HG02588 (cell line): Measurements from ENCODE around the gene PAWR.

Experiments used
- ATAC-seq: cut with Tn5 transposase; IDR thresholded peaks from one replicate; pipeline ENCODE4 v1.9.1; 2021; ENCODE audit warnings: mild to moderate bottlenecking, moderate library complexity; ENCODE audit not compliant: unreplicated experiment

Gene PAWR, protein sequence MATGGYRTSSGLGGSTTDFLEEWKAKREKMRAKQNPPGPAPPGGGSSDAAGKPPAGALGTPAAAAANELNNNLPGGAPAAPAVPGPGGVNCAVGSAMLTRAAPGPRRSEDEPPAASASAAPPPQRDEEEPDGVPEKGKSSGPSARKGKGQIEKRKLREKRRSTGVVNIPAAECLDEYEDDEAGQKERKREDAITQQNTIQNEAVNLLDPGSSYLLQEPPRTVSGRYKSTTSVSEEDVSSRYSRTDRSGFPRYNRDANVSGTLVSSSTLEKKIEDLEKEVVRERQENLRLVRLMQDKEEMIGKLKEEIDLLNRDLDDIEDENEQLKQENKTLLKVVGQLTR

DNA sequence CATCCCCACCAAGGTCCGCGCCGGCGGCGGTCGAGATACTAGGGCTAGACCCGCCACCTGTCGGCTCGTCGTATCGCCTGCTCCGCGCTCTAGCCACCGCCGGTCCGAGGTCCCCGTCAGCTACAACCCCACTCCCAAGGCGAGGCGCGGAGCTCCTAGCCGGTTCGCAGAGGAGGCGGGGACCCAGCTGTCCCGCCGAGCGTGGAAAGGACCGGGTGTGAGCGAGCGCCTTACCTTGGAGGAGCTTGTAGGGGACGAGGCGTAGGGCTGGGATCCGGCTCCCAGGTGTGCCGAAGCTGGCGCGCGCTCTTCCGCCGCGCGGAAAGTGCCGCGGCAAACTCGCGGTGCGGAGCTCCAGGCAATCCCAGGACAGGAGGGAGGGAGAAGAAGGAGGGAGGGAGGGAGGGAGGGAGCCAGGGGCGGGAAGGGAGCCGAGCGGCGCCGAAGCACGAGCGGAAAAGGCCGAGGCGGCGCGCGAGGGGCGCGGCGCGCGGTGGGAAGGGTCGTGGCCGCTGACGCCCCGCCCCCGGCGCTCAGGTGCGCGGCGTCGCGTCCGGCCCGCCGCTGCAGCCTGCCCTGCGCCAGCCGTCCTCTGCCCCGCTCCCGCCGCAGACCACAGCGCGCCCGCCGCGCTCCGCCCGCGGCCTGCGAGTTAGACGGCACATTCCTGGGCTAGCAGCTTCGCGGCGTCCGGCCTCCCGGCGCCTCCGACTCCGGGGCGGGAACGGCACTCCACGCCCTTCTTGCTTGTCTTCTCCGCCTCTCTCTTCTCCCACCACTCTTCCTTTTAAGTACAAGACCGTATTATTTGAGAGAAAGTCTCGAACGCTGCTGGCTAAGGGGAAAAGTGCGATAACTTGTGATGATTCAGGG, at the start of gene PAWR:
Gene PAWR, minus strand, starts transcription at position 327 of the 873 bp plus-strand sequence. CDS start 720 bp downstream, outside the sequence.
- ATAC-seq, result peak; percentile 56

GRCh38 chr12:79737875-79738718, 47.3 kb upstream of the PAWR start:
- peak; percentile 79 for ATAC-seq

- ATAC-seq, result no peak
Measured at GRCh38 chr12:79732638-79733037, 41.9 kb upstream of the PAWR start.

GRCh38 chr12:79725987-79726386, 35.2 kb upstream of the PAWR start:
- ATAC-seq, result no peak

DNA sequence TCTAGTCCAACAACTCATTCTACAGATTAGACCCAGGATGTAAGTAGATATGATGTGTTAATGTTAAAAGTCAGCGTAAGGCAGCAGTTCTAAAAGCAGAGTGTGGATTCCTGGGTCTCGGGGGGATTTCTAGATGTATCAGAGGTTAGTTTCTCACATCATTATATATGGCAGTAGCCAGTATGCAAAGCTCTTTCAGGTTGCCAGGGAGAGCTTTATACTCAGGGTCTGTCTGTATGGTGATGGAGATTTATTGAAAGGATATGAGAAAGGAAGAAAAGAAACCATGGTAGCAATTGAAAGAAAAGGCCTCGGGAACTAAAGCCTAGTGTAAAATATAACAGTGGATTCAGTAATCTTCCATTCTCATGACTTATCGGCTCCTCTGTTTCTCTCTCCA, 26.2 kb upstream of the PAWR start:
- no peak for ATAC-seq

DNA sequence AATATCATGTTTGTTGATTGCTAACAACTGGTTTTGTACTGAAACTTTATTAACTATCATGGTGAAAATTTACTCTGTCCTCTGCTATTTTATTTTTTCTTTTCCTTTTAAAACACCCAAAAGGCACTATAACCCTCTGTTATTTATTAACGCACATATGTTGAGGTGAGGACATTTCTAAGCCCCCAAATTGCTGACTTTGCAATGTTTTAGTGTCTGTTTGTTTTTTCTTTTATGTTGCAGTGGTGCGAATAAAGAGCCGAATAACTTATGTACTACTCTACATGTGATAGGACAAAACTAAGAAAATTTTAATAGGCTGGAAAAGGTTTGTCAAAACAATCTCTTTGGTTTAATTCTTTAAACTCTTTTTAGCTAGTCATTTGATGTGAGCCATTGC, 24.5 kb upstream of the PAWR start:
- no peak for ATAC-seq

GRCh38 chr12:79710707-79711483, 20.1 kb upstream of the PAWR start:
- no peak for ATAC-seq

GRCh38 chr12:79707830-79708229, 17.1 kb upstream of the PAWR start:
- no peak for ATAC-seq

- no peak for ATAC-seq
Measured at GRCh38 chr12:79706676-79707075, 15.9 kb upstream of the PAWR start.

GRCh38 chr12:79706156-79706555, 15.4 kb upstream of the PAWR start:
- ATAC-seq, result no peak

DNA sequence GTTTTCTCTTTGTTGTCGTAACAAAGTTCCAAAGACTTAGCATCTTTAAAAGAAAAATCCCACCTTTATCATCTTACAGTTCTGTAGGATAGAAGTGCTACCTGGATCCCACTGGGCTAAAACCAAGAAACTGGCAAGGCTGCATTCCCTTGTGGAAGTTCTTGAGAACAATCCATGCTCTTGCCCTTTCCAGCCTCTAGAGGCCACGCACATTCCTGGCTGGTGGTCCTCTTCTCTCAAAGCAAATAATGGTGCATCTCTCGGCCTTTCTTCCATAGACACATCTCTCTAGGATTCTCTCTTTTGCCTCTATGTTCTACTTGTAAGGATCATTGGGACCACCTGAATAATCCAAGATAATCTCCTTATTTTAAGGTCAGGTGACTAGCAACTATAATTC, 8.2 kb upstream of the PAWR start:
- ATAC-seq, result no peak

GRCh38 chr12:79696416-79696815, 5.7 kb upstream of the PAWR start:
- ATAC-seq, result no peak

GRCh38 chr12:79692860-79693577, 2.3 kb upstream of the PAWR start:
- ATAC-seq, result no peak

GRCh38 chr12:79691511-79692248, 916 bp upstream of the PAWR start:
- no peak for ATAC-seq

- ATAC-seq, result peak; percentile 27
Measured at GRCh38 chr12:79690142-79690637, 574 bp downstream of the PAWR start.

DNA sequence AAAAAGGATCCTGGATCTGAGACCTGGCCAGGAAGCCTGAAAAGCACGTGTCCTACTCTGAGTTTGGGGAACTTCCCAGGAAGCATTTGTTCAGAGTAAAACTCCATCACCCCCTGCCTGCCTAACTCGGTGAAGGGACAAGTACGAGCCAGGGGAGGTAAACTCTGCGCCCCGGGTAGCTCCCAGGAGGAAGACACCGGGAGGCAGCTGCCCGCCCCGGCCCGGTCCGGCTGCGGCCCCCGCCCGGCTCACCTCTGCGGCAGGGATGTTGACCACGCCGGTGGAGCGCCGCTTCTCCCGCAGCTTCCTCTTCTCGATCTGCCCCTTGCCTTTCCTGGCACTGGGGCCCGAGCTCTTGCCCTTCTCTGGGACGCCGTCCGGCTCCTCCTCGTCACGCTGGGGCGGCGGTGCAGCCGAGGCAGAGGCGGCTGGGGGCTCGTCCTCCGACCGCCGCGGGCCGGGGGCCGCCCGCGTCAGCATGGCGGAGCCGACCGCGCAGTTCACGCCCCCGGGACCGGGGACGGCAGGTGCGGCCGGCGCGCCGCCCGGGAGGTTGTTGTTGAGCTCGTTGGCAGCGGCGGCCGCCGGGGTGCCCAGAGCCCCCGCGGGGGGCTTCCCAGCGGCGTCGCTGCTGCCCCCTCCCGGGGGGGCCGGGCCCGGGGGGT, 1.2 kb downstream of the PAWR start:
- ATAC-seq, result peak; percentile 31

DNA sequence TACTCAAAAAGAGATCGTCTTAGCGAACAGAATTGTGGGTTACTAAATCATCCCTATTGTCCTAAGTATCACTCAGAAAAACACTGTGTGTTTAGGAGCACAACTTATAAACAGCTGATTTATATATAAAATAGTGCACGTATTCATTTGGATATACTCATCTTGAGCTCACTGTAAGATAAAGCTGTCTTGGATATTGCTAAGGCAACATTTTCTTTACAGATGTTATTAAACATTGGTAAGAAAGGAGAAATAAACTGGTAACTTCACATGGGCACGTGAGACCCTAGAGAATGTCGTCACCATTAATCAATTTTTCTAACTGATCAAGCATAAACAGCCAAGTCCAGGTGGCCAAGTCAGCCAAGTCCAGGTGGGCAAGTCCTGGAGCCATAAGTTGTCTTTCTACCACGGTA, 1.7 kb downstream of the PAWR start:
- no peak for ATAC-seq

DNA sequence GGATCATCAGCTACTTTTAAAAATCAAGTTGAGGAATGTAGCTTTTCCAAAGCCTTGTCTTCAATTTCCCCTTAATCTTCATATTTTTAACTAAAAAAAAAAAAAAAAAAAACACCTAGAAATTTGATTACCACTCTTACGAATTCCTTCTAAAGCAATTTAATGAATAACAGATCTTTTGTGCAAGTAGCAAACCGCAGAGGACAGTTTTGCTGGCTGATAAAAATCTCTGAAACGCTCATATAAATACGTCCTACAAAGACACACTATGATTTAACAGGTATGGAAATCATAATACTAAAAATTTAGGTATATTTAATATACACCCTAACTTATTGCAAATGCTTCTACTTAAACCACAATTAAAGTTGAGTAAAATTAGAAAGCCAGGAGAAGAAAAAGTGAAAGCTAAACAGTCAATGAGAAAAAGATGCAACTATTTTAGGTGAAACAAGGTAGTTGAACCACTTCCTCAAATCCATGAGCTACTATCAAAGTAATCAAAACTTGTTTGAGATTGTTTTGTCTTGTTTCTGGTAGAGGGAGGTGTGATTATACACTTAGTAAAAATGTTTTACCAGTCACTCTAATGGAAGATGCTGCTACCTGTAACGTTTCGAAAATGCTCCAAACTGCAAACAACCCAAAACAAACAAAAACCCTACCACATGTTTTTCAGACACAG, 2.2 kb downstream of the PAWR start:
- ATAC-seq, result no peak
